Head of caudate nucleus (tissue), 42 donors: Measurements from ENCODE around the gene DOK6.
"Not testable (repeated sequence)": the region's sequence is repeated elsewhere in the genome, so short reads cannot be mapped to it uniquely, and the experiment has no call there.

Source experiments
- DNase-seq, 42 donors: peaks; one replicate each; pipeline versions ENCODE4 v3.0.0 to v3.0.0-alpha.2; 2020 to 2021; ENCODE audit warnings: mixed read lengths in 7 of 42
- intact Hi-C: fragments of 100-400 bp; cut with DNase I; formaldehyde crosslinking; loops from one replicate; pipeline ENCODE4 v1.15.0; 2022

The DOK6 gene

GRCh38 chr18:69874058-69874457, 473.4 kb downstream of the DOK6 start:
- no peak for DNase-seq
- intact Hi-C loops, result no loop called here

DNA sequence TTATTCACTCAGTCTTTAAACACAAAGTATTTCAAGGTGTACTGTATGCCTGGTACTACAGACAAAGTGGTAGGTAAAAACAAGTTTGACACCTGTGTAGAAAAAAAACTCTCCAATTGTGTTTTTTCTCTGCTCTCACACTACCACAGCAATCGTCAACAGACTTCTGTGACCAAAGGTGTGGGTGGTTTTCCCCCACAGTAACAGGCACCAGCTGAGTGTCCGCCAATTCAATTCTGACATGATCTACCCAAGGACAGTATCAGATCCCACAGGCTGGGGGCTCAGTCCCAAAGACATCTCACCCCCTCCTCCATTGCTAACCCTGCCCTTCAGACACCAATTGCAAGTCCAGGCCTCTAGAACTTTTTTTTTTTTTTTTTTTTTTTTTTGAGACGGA, 475.8 kb downstream of the DOK6 start:
- no peak for DNase-seq

GRCh38 chr18:69878213-69878933, 477.7 kb downstream of the DOK6 start:
- no peak for DNase-seq
- intact Hi-C loops, result no loop called here

More for the DNA sequence above, 475.8 kb downstream of the DOK6 start:
- intact Hi-C loops, result no loop called here

GRCh38 chr18:69879051-69879450, 478.4 kb downstream of the DOK6 start:
- DNase-seq, intact Hi-C loops: not testable (repeated sequence)

DNA sequence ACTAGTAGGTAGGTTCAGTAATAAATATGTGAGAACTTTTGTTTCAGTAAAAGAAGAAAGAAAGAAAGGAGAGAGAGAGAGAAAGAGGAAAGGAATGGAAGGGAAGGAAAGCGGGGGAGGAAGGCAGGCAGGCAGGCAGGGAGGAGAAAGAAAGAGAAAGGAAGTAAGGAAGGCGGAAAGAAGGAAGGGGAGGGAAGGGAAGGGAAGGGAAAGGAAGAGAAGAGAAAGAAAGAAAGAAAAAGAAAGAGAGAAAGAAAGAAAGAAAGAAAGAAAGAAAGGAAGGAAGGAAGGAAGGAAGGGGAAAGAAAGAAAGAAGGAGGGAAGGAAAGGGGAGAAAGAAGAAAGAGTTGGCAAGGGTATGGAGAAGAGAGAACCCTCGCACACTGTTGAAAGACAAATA, 479.4 kb downstream of the DOK6 start:
- DNase-seq, result no peak
- intact Hi-C loops, result no loop called here

DNA sequence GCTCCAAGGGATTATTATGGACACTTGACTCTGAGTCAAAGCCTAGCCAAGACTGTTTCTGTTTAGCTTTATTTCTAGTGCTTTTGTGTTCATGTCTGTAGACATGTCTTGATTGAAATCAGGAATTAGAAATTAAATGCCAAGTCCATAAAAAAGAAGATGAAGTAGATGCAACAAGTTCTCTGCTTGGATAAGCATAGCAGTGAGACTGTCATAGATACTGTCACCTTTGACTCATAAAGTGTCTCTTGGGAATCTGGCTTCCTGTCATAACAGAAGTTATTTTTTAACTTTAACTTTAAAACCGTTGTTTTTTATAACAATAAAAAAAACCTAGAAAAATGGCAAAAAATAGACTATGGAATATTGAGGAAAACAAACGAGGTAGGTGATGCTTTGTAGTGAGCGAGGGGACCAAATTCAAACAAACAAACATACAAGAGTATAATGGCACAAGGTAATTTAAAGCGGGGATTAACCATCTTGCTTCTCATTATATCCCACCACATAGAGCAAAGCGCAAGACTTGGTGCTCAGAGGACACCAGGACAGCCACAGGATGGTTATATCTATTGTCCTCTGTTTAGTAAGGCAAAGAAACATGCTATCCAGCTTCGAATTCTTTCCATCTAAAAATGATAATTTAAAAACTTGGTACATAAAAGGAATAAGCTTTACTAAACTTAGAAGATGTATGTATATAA, 482.4 kb downstream of the DOK6 start:
- no peak for DNase-seq
- intact Hi-C loops, result no loop called here

DNA sequence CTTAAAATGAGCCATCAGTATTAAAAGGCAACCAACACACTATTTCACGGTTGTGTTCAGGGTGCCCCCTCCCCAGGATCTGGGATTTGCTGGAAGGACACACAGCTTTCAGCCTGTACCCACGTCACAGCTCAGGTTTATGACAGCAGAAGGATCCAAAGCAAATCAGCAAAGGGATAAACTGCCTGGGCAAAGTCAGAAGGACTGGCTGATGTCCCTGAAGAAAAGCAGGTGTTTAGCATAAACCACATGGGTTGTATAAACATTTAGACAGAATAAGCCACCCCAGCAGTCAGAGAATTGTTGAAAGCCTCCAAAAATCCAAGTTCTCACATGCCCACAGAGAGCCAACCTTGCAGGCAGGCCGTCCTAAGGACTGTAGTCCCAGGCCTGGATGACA, 483.1 kb downstream of the DOK6 start:
- no peak for DNase-seq
- intact Hi-C loops, result no loop called here

- intact Hi-C loops, result no loop called here
- no peak for DNase-seq
Measured at GRCh38 chr18:69885355-69885754, 484.7 kb downstream of the DOK6 start.

- intact Hi-C loops, result no loop called here
- DNase-seq, result no peak
Measured at GRCh38 chr18:69885841-69886531, 485.3 kb downstream of the DOK6 start.

GRCh38 chr18:69887256-69887655, 486.6 kb downstream of the DOK6 start:
- intact Hi-C loops, result no loop called here
- DNase-seq, result no peak

GRCh38 chr18:69889009-69889408, 488.3 kb downstream of the DOK6 start:
- intact Hi-C loops, result no loop called here

DNA sequence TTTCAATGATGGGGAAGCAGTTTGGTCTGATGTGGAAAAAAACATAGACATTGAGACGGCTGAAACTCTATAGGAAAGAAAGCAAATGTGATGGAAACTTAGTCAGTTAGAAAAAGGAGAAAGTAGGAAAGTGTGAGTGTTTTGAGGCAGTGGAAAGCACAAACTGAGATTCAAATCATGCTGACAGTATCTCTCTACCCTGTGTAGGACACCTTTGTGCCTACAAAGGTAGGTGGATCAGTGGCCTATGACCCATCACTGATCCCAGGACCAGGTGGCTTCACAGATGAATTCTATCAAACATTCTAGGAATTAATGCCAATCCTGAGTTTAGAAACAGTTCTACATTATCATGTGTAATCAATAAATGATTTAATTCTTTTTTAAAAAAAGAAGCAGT, 489.9 kb downstream of the DOK6 start:
- intact Hi-C loops, result no loop called here

More at GRCh38 chr18:69889009-69889408, 488.3 kb downstream of the DOK6 start:
- DNase-seq, result no peak

DNA sequence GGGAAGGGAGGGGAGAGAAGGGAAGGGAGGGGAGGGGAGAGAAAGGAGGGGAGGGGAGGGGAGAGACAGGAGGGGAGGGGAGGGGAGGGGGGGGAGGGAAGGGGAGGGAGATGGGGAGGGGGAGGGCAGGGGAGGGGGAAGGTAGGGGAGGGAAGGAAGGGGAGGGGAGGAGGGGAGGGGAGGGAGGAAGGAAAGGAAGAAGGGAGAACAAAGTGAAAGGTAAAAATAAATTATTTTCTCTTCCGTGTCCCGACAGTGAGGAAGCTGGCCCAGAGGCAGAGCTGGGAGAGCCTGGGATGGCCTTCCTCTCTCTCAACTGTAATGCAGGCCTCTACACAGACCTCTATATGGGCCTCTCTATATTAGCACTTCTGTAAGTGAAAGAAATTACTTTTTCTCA, 493.8 kb downstream of the DOK6 start:
- no peak for DNase-seq
- intact Hi-C loops, result no loop called here

More for the DNA sequence above, 489.9 kb downstream of the DOK6 start:
- no peak for DNase-seq

DNA sequence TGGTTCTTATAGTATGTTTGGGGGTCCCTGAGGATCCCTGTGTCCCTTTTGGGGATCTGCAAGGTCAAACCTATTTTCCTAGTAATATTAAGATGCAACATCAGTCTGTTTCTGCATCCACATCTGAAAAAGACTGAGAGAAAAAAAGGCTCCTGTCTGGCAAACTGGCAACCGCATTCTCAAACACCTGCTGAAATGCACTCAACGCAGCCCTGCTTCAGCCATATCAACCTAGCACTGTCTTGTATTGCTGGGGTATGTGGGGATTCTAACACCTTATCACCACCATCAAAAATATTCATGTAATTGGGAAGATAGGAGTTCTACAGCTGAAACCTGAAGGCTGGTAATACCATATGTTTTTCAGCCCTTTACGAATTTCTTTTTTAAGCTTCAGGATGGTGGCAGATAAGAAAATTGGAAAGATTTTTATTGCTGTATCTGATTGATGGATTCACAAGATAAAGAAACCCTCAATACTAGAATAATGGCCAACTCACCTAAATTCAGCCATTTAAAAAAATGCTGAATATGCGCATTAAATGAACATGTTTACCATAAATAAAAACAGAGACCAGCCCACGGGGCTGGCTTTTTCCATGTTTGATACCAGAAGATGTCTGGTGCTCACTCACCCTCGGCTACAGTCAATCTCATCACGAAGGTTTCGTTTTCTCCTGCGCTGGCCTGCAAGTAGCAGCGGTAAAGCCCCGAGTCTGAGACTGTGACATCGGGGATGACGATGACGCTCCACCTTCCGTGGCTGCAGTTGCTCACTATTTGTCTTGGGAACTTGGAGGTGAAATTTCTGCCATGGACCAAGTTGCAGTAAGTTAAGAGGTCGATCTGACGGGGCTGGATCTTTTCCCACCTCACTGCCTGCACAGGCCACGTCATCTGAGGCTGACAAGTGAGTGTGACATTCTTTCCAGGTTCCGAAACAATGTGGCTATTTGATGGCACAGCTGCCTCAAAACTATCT, 494.7 kb downstream of the DOK6 start:
- intact Hi-C loops, result no loop called here
- DNase-seq, result no peak

DNA sequence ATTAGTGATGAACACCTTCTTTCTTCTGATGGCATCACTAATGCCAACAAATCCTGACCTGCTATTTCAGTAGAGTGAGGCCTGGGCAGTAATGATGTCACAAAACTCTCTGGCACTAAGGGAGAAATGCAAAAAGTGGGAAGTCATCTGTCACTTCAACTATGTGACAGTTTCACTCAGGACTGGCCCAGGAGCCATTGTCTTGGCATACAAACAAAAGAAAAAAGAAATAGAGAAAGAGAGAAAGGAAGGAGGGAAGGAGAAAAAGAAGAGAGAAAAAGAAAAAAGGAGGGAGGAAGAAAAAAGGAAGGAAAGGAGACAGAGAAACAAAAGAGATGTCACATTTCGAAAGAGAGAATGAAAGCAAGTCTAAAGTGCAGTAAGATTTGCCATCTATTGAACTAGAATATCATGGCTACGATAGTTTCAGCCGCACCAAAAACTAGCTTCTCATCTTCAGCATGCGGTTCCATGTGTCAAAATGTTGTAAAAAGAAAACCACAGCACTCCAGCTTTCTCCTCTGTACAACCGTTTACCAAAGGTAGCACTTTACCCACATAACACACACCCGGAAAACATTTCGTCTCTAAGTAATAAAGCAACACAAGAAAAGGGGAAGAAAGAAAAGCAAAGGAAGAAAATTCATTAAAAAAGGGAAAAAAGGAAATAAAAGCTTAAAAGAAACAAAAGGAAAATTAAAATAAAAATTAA, 496.9 kb downstream of the DOK6 start:
- no peak for DNase-seq
- intact Hi-C loops, result no loop called here

GRCh38 chr18:69898241-69898861, 497.7 kb downstream of the DOK6 start:
- DNase-seq, result no peak
- intact Hi-C loops, result no loop called here
